ENCODE data around the gene ARSH. TPM values are rescaled to one million over a fixed set of nuclear protein-coding genes. Genes with fewer than 3 reads are reported as not detected.
"Not testable (repeated sequence)": the region's sequence is repeated elsewhere in the genome, so short reads cannot be mapped to it uniquely, and the experiment has no call there.

The ARSH gene
- total RNA-seq, 2 donors from 2014 or later, result not detected

DNA sequence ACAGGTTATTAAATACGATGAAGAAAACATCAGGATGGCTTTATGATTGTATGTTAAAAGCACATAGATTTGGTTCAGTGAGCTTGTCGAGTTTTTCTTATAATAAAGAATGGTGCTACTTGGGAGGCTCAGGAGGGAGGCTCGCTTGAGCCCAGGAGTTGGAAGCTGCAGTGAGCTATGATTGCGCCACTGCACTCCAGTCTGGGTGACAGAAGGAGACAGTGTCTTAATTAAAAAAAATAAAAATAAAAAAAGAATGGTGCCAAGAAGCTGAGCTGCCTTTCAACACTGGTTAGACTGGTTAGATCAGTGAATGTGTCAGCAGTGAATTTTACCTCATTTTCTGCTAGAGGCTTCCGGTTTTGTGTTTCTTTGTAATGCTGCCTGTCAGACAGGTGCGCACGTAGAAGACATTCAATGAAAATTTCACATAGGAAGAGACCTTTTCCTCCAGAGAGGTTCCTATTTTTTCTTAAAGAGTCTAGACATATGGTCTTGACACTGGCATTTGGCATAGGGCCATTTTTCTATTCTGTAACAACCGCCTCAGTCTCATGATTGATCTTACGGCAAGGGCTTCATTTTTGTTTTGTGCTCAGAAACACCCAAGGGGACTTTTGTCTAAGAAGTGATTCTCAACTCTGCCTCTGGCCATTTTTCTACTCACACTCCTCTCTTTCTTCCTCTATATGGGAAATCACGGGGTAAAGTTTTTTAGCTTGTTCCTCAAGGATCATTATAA, 19.9 kb downstream of the ARSH start:
- no peak for ATAC-seq
- DNase-seq, result no peak
- intact Hi-C loops (cut with DNase I), result no loop called here

- no peak for ATAC-seq
These were observed 22.8 kb downstream of the ARSH start for GRCh38 chrX:3029129-3029528.

GRCh38 chrX:3037218-3037617, 30.9 kb downstream of the ARSH start:
- no peak for ATAC-seq
- intact Hi-C loops (cut with DNase I), result loop anchor here in 1 of 2 donors (5.0 kb wide), 1 partner anchor 600 kb away; no protein-coding TSS in a partner anchor
- DNase-seq, result no peak

More at GRCh38 chrX:3029129-3029528, 22.8 kb downstream of the ARSH start:
- DNase-seq, result no peak
- intact Hi-C loops (cut with DNase I), result no loop called here

GRCh38 chrX:3044196-3044595, 37.9 kb downstream of the ARSH start:
- ATAC-seq (no peak), DNase-seq (no peak)
- intact Hi-C loops (cut with DNase I), result no loop called here

GRCh38 chrX:3044671-3045070, 38.3 kb downstream of the ARSH start:
- DNase-seq (no peak), ATAC-seq (no peak)
- intact Hi-C loops (cut with DNase I), result no loop called here

- intact Hi-C loops (cut with DNase I), result no loop called here
- DNase-seq (no peak), ATAC-seq (no peak)
These were observed 40.2 kb downstream of the ARSH start for GRCh38 chrX:3046253-3047240.

DNA sequence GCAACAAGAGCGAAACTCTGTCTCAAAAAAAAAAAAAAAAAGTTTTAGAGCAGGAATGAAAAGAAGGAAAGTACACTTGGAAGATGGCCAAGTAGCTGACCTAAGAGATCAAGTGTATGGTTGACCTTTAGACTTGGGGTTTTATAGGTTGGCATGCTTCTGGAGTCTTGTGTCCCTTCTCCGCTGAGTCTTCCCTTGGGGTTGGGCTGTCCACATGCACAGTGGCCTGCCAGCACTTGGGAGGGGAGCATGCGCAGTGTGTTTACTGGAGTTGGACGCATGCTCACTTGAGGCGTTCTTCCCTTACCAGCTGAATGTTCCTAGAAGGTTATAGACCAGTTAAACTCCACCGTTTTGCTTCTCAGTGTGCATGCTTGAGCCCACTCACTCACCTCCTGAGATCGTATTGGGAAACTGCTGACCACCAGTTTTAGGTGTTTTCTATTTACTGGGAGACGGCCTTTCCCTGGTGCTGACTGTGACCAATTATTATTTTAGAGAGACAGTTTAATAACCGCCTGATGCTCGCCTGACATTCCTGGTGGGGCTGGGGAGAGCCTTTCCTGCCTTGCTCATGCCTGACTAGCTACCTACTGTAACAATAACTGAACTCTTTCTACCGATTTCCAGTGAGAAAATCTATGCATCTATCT, 44.3 kb downstream of the ARSH start:
- intact Hi-C loops (cut with DNase I); DNase-seq; ATAC-seq: not testable (repeated sequence)

- DNase-seq (no peak), ATAC-seq (no peak)
- intact Hi-C loops (cut with DNase I), result no loop called here
These were observed 46.5 kb downstream of the ARSH start for GRCh38 chrX:3052860-3053259.

DNA sequence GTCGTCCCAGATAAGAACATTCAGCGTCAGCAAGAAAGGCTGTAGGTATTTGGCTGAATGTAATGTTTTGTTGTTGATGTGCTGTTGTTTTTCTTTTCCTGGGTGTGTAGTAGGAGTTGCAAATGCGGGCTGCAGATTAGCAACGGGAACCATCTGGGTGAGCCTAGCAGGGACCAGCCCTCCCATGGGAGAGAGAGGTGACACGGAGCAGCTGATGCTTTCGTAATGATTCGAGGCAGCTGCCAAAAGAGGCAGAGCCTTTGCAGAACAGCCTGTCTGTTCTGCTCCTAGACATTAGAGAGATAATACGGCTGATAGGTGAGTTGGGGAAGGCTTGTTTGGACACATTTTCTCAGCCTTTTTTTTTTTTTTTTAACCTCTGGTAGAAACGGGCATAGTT, 60.2 kb downstream of the ARSH start:
- DNase-seq (no peak), ATAC-seq (no peak)
- intact Hi-C loops (cut with DNase I), result no loop called here

- DNase-seq (no peak), ATAC-seq (no peak)
- intact Hi-C loops (cut with DNase I), result no loop called here
These were observed 69.6 kb downstream of the ARSH start for GRCh38 chrX:3075959-3076358.

DNA sequence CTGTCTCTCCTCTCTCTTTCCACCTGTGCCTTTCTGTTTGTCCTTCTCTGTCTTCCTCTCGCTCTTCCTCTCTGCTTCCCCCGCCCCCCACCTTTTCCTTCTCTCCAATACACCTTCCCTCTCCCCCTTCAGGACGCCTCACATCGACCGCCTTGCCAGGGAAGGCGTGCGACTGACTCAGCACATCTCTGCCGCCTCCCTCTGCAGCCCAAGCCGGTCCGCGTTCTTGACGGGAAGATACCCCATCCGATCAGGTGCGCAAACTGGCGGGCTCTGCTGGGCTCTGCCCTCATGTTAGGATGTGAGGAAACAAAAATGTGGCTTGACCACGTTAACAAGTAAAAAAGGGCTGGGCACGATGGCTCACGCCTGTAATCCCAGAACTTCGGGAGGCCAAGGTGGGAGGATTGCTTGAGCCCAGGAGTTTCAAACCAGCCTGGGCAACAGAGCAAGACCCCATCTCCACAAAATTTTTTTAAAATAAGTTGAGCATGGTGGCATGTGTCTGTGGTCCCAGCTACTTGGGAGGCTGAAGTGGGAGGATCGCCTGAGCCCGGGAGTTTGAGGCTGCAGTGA, 70.2 kb downstream of the ARSH start:
- no peak for ATAC-seq
- no peak for DNase-seq
- intact Hi-C loops (cut with DNase I), result no loop called here

Other genes with a start within 250 kb of the ARSH start
- gene GYG2, start 177.6 kb upstream of the ARSH start, total RNA-seq, result 10 to 100 TPM; 21.1 to 24.8 TPM
- gene ARSD, start 77.2 kb upstream of the ARSH start, total RNA-seq, result 10 to 100 TPM in 1 of 2 donors, 1 to 10 TPM in 1; 8.1 to 10.6 TPM
- not detected for gene ARSF, start 34.9 kb downstream of the ARSH start, total RNA-seq

Data from left cardiac atrium (tissue), 4 donors.